ENCODE data around the gene SYP. TPM values are rescaled to one million over a fixed set of nuclear protein-coding genes. Genes with fewer than 3 reads are reported as not detected.
A peak's percentile ranks its signal among the peaks of the same experiment; 100 is the strongest.

Gene SYP
- total and polyA plus RNA-seq, 2 experiments from 2014 or later: 0.45 to 1.3 TPM

GRCh38 chrX:49164589-49165360 lies 35.2 kb downstream of the SYP start:
- no peak for DNase-seq (ENCODE audit: low read depth in 1 of 2, low spot score in 1 of 2)
- Histone ChIP-seq H3K36me3 (no peaks in the 10 kb centered on the region), H3K27me3 (no peaks in the 10 kb centered on the region), H3K4me1 (ENCODE audit: low read depth) (peaks cover 11% of the 10 kb centered on the region), H3K4me3 (no peak overlapping the region), H3K27ac (peak overlapping the region; percentile 86), H3K9me3 (ENCODE audit: low read depth) (no peaks in the 10 kb centered on the region)
- TF ChIP-seq CTCF (IDR thresholded peaks at IDR 0.05; ENCODE audit: low read depth, low read length): no peak

GRCh38 chrX:49163555-49164419 lies 36.2 kb downstream of the SYP start:
- peak overlapping the region; percentile 86 for H3K27ac ChIP-seq
- no peaks in the 10 kb centered on the region for H3K36me3 ChIP-seq
- H3K27me3 ChIP-seq: no peaks in the 10 kb centered on the region
- no peaks in the 10 kb centered on the region for H3K9me3 ChIP-seq (ENCODE audit: low read depth)
- TF ChIP-seq CTCF (IDR thresholded peaks at IDR 0.05; ENCODE audit: low read depth, low read length): peak; percentile 46
- H3K4me3 ChIP-seq: peak overlapping the region; percentile 16
- peaks cover 11% of the 10 kb centered on the region for H3K4me1 ChIP-seq (ENCODE audit: low read depth)
- peak; percentile 81 to 87 for DNase-seq (ENCODE audit: low read depth in 1 of 2, low spot score in 1 of 2)

- H3K36me3 ChIP-seq: no peaks in the 10 kb centered on the region
- DNase-seq (ENCODE audit: low read depth in 1 of 2, low spot score in 1 of 2): no peak
- TF ChIP-seq CTCF (IDR thresholded peaks at IDR 0.05; ENCODE audit: low read depth, low read length): no peak
- no peak within 1 kb of the TSS for H3K27ac ChIP-seq
- no peaks in the 10 kb centered on the region for H3K9me3 ChIP-seq (ENCODE audit: low read depth)
- no peaks in the 10 kb centered on the region for H3K27me3 ChIP-seq
- no peak within 1 kb of the TSS for H3K4me3 ChIP-seq
- peaks cover 5% of the 10 kb centered on the region for H3K4me1 ChIP-seq (ENCODE audit: low read depth)
These were observed 37.4 kb downstream of the SYP start, which contains the start of gene MAGIX for GRCh38 chrX:49162620-49163019. TSS of gene MAGIX (plus strand) at chrX:49162758. CDS start at chrX:49162890, 132 bp downstream.

GRCh38 chrX:49161632-49162031 lies 38.4 kb downstream of the SYP start:
- H3K36me3 ChIP-seq: no peaks in the 10 kb centered on the region
- DNase-seq (ENCODE audit: low read depth in 1 of 2, low spot score in 1 of 2): no peak
- H3K27ac ChIP-seq: no peak overlapping the region
- H3K4me3 ChIP-seq: no peak overlapping the region
- no peaks in the 10 kb centered on the region for H3K9me3 ChIP-seq (ENCODE audit: low read depth)
- no peak for TF ChIP-seq CTCF (IDR thresholded peaks at IDR 0.05; ENCODE audit: low read depth, low read length)
- no peaks in the 10 kb centered on the region for H3K27me3 ChIP-seq
- no peaks in the 10 kb centered on the region for H3K4me1 ChIP-seq (ENCODE audit: low read depth)

- no peak for DNase-seq (ENCODE audit: low read depth in 1 of 2, low spot score in 1 of 2)
- Histone ChIP-seq H3K27me3 (no peaks in the 10 kb centered on the region), H3K27ac (no peak overlapping the region), H3K4me1 (ENCODE audit: low read depth) (no peaks in the 10 kb centered on the region), H3K36me3 (no peaks in the 10 kb centered on the region), H3K9me3 (ENCODE audit: low read depth) (no peaks in the 10 kb centered on the region), H3K4me3 (no peak overlapping the region)
- no peak for TF ChIP-seq CTCF (IDR thresholded peaks at IDR 0.05; ENCODE audit: low read depth, low read length)
These were observed 39.1 kb downstream of the SYP start for GRCh38 chrX:49160908-49161307.
